Measurements from ENCODE around the gene METRNL.

The METRNL gene

DNA sequence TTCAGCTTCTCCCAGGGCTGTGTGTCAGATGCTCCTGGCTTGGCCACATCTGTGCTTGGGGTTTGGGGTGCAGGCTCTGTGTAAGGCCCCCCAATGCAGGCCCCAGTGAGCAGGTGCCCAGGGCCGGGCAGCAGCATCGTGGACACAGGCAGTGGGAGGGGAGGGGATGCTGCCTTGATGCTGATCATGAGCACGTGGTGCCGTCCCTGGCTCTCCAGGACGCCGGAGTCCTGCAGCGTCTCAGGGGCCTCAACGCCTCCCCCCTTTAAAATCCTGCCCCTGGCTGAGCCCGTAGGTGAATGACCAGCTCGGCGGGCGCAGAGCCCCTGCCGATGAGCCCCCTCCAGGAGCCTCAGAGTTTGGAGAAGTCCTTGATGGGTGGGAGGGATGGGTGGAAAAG is 9.0 kb downstream of the METRNL start:
- TF ChIP-seq, protein P1, sequence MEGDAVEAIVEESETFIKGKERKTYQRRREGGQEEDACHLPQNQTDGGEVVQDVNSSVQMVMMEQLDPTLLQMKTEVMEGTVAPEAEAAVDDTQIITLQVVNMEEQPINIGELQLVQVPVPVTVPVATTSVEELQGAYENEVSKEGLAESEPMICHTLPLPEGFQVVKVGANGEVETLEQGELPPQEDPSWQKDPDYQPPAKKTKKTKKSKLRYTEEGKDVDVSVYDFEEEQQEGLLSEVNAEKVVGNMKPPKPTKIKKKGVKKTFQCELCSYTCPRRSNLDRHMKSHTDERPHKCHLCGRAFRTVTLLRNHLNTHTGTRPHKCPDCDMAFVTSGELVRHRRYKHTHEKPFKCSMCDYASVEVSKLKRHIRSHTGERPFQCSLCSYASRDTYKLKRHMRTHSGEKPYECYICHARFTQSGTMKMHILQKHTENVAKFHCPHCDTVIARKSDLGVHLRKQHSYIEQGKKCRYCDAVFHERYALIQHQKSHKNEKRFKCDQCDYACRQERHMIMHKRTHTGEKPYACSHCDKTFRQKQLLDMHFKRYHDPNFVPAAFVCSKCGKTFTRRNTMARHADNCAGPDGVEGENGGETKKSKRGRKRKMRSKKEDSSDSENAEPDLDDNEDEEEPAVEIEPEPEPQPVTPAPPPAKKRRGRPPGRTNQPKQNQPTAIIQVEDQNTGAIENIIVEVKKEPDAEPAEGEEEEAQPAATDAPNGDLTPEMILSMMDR (IDR thresholded peaks at IDR 0.05; ENCODE audit: low read depth, low read length), result no peak
- no peak for DNase-seq (ENCODE audit: extremely low read depth, low read depth)

DNA sequence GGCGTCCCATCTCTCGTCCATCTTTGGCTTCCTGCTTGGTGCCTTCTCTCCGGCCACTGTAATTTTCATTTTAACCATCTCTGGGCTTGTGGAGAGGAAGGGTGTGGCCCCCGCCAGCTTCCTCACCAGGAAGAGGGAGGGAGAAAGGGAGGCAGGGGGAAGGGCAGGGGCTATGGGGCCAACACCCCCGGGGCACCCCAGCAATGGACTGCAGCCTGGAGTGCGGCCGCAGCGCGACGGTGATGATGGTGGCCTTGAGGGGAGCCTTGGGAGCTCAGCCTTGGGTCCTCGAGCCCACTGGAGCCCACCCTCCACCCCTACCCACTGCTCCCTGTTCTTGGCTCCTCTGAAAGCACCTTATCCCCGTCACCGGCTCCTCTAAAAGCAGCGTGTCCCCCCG is 9.5 kb downstream of the METRNL start:
- no peak for DNase-seq (ENCODE audit: extremely low read depth, low read depth)
- TF ChIP-seq, protein P1 (IDR thresholded peaks at IDR 0.05; ENCODE audit: low read depth, low read length), result no peak

DNA sequence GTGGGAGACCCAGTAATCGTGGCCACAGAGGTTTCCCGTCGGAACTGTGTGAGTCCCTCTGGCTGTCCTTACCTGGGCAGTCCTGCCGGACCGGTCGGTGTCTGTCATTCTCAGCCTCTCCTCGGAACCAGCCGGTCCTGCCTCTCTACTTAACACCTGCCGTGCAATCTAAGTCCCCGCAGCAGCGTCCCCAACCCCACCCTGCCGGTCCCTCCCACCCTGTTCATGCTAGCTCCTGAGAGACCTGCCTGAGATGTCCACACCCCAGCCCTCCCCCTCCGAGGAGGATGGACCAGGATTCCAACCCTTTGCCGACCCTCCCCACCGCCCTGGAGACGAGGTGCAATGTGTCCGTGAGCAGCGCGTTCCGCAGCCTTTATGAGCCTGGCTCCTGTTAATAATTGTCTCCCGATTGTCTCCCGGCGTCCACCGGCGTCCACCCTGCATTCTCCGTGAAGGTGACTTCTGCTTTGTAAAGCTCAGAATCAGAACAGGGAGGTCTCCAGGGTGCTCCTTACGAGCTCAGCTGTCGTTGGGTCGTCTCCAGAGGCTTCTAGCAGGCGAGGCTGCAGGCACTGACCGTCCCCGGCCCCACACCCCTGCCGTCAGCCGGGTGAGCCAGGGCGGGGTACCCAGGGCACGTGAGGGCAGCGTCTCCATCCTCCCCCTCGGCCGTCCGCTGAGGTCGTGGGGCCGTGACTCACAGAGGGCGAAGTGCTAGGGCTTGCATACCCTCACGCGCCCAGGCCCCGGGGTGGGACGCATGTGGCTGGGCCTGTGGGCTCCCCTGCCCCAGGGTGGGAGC is 10.1 kb downstream of the METRNL start:
- no peak for DNase-seq (ENCODE audit: extremely low read depth, low read depth)
- TF ChIP-seq, protein P1 (IDR thresholded peaks at IDR 0.05; ENCODE audit: low read depth, low read length), result no peak

DNA sequence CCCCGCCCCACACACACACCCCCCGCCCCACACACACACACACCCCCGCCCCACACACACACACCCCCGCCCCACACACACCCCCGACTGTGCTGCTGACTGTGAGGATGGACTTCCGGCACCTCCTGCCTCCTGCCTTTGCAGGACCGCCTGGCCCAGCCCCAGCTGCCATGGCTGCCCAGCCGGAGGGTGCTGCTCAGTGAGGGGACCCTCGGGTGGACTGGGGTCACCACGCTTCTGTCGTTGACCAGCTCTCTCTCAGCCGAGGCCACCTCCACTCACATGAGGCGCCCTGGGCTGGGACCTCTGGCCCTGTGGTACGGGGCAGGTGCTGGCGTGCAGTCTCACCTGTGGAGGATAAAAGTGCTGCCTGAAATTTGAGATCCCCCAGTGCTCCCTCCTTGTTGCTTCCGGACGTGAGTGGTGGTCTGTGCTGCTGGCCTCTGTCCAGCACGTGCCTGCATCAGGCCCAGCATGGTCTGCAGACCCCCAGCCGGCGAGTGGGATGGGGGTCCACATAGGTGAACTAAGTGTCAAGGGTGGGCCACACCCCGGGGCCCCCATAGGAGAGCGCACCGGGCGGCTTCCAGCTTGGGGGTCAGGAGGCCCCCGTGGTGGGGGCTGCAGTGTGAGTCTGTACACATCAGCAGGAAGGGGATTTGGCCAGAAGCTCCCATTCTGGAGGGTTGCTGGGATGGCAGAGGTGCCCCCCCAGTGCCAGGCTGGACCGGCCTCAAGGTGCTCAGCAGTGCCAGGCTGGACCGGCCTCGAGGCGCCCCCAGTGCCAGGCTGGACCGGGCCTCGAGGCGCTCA is 11.2 kb downstream of the METRNL start:
- DNase-seq (ENCODE audit: extremely low read depth, low read depth), result no peak
- TF ChIP-seq, protein P1 (IDR thresholded peaks at IDR 0.05; ENCODE audit: low read depth, low read length), result no peak

DNA sequence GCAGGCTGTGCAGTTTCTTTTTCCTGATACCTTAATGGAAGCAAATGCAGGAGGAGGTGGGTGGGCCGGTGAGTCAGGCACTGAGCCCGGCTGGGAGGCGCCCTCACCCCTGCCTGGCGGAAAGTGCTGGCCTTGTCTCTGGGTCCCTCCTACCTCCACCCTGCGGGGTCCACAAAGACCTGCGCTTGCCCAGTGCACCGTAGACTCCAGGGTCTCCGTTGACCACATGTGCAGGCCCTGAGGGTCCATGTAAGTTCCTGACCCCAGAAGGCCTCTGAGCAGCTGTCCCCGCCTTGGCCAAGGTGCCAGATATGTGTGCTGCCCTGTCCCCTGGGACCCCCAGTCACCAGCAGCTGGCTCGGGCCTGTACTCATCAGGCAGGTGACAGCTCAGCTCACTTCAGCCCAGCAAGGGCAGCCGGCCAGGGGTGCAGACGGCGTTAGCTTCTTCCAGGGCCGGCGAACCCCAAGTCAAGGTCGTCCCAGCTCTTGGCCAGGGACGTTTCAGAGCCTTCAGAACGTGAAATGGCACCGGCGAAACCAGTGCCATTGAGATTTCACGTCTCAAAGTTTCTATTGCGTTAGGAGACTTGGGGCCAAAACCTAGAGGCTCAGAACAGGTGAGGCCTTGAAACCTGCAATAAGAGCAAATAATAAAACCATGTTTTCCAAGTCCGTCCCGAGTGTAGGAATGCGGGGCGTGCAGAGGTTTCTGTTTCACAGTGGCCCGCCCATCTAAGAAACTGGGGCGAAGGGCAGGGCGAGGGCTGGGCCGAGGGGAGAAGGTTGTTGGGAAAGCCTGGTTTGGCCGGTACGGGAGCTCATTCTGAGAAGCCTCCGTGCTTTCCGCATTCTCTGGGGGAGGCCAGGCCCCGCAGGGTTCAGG is 12.1 kb downstream of the METRNL start:
- TF ChIP-seq, protein P1 (IDR thresholded peaks at IDR 0.05; ENCODE audit: low read depth, low read length), result no peak
- no peak for DNase-seq (ENCODE audit: extremely low read depth, low read depth)

DNA sequence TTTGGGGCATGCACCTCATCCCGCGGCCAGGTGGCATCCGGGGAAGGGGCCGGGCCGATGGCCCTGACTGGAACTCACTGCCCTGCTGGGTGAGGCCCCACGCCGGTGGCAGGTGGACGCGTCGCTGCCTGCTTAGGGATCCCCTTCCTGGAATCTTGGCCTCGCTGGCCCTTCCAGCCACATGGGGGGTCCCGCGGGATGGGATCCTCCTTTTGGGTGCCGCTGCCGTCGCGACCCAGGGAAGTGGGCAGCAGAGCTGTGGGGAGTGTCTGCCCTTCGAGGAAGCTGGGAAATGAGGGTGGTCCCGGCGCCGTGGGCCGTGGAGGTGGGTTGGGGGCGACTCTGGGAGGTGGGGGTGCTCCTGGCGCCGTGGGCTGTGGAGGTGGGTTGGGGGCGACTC is 12.8 kb downstream of the METRNL start:
- TF ChIP-seq, protein P1 (IDR thresholded peaks at IDR 0.05; ENCODE audit: low read depth, low read length), result no peak
- no peak for DNase-seq (ENCODE audit: extremely low read depth, low read depth)

All from AG09319 (cell line).